ENCODE measurements around the gene TMEM266.

- TF ChIP-seq, protein P1, sequence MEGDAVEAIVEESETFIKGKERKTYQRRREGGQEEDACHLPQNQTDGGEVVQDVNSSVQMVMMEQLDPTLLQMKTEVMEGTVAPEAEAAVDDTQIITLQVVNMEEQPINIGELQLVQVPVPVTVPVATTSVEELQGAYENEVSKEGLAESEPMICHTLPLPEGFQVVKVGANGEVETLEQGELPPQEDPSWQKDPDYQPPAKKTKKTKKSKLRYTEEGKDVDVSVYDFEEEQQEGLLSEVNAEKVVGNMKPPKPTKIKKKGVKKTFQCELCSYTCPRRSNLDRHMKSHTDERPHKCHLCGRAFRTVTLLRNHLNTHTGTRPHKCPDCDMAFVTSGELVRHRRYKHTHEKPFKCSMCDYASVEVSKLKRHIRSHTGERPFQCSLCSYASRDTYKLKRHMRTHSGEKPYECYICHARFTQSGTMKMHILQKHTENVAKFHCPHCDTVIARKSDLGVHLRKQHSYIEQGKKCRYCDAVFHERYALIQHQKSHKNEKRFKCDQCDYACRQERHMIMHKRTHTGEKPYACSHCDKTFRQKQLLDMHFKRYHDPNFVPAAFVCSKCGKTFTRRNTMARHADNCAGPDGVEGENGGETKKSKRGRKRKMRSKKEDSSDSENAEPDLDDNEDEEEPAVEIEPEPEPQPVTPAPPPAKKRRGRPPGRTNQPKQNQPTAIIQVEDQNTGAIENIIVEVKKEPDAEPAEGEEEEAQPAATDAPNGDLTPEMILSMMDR (IDR thresholded peaks at IDR 0.05), result no peak
- no peak for TF ChIP-seq ZFX (IDR thresholded peaks at IDR 0.05; ENCODE audit: borderline replicate concordance)
Measured at GRCh38 chr15:76163457-76164295, 103.9 kb downstream of the TMEM266 start.

Measured in 22Rv1 (cell line).